Prostate gland (tissue), 2 donors: ENCODE measurements around the gene CCR6. TPM values are rescaled to one million over a fixed set of nuclear protein-coding genes. Genes with fewer than 3 reads are reported as not detected.
"Not testable (repeated sequence)": the region's sequence is repeated elsewhere in the genome, so short reads cannot be mapped to it uniquely, and the experiment has no call there.

Experiments
- DNase-seq: peaks from one replicate; pipeline ENCODE4 v3.0.0-alpha.2; 2019; ENCODE audit warnings: low spot score
- H3K27ac ChIP-seq, 2 donors: fragments of 200-600 bp; sonication (generic); 2 replicates each; pipeline ENCODE4 v1.5.1; 2017 to 2019
- H3K27me3 ChIP-seq: fragments of 200-600 bp; sonication (generic); replicated peaks from 2 replicates; pipeline ENCODE4 v1.5.1; 2019; ENCODE audit not compliant: insufficient read depth
- H3K36me3 ChIP-seq, 2 donors: fragments of 200-600 bp; sonication (generic); 1 replicate in 1 of 2; 2 replicates in 1 of 2; pipeline versions ENCODE4 v1.5.1 to v1.8.1; 2017 to 2019
- H3K4me1 ChIP-seq: fragments of 200-600 bp; sonication (generic); replicated peaks from 2 replicates; pipeline ENCODE4 v1.5.1; 2019
- H3K4me3 ChIP-seq, 2 donors: fragments of 200-600 bp; sonication (generic); 2 replicates each; pipeline ENCODE4 v1.5.1; 2017 to 2019
- H3K9me3 ChIP-seq: fragments of 200-600 bp; sonication (generic); 2 replicates; pipeline ENCODE4 v1.5.1; 2017
- CTCF ChIP-seq, 4 experiments: fragments of 200-600 bp in 2 of 4; fragments of 450-650 bp in 2 of 4; sonication (generic) in 2 of 4; IDR thresholded peaks; 1 replicate in 3 of 4; 2 replicates in 1 of 4; pipeline ENCODE4 v1.5.1; 2016 to 2019; ENCODE audit warnings: antibody characterized with exemption in 4 of 4, mild to moderate bottlenecking in 2 of 4, moderate library complexity in 2 of 4
- POLR2A ChIP-seq: fragments of 450-650 bp; IDR thresholded peaks from one replicate; pipeline ENCODE4 v1.6.1; 2016; ENCODE audit warnings: antibody characterized with exemption, mild to moderate bottlenecking
- POLR2AphosphoS5 ChIP-seq: sonication (generic); formaldehyde crosslinking; IDR thresholded peaks from one replicate; pipeline ENCODE4 v1.6.1; 2017; ENCODE audit warnings: antibody characterized with exemption
- WGBS: methylation state at CpG from one replicate; pipeline ENCODE4 v1.1.5; 2018; 5-methylcytosine and 5-hydroxymethylcytosine counted together
- intact Hi-C: fragments of 100-400 bp; cut with DNase I; formaldehyde crosslinking; loops from one replicate; pipeline ENCODE4 v1.14.2; 2022
- total RNA-seq, 2 donors: library from RNA; depleted of rRNA; stranded (reverse); fragments of >200 nt; gene quantifications; one replicate each; pipeline ENCODE4 v1.1.0, GENCODE V29; 2016

The CCR6 gene
- total RNA-seq, 2 donors from 2014 or later, result not detected

- H3K4me1 ChIP-seq, result no peaks in the 10 kb centered on the region
- no peak overlapping the region for H3K4me3 ChIP-seq
- intact Hi-C loops, result no loop called here
- H3K27me3 ChIP-seq, result peaks cover 7% of the 10 kb centered on the region
- no peak overlapping the region for H3K27ac ChIP-seq
- no peaks in the 10 kb centered on the region for H3K36me3 ChIP-seq
- DNase-seq, result no peak
- 70% methylated on average over 9 of the region's 9 CpGs for WGBS
- no peaks in the 10 kb centered on the region for H3K9me3 ChIP-seq
- TF ChIP-seq CTCF (IDR thresholded peaks at IDR 0.05) (no peak), POLR2A (no peak), POLR2AphosphoS5 (no peak)
Observed at GRCh38 chr6:167163476-167164011, 40.6 kb downstream of the CCR6 start.

- intact Hi-C loops, result no loop called here
- no peak overlapping the region for H3K27ac ChIP-seq
- H3K27me3 ChIP-seq, result peaks cover 7% of the 10 kb centered on the region
- no peak for DNase-seq
- no peaks in the 10 kb centered on the region for H3K36me3 ChIP-seq
- H3K4me1 ChIP-seq, result no peaks in the 10 kb centered on the region
- TF ChIP-seq POLR2A (no peak), POLR2AphosphoS5 (no peak), CTCF (IDR thresholded peaks at IDR 0.05) (no peak)
- WGBS, result 62% methylated on average over 3 of the region's 3 CpGs
- H3K9me3 ChIP-seq, result no peaks in the 10 kb centered on the region
- H3K4me3 ChIP-seq, result no peak overlapping the region
Observed at GRCh38 chr6:167164261-167164660, 41.4 kb downstream of the CCR6 start.

- 82% methylated on average over 2 of the region's 2 CpGs for WGBS
- TF ChIP-seq POLR2AphosphoS5 (no peak), POLR2A (no peak), CTCF (IDR thresholded peaks at IDR 0.05) (no peak)
- H3K27me3 ChIP-seq, result peaks cover 7% of the 10 kb centered on the region
- no peak overlapping the region for H3K4me3 ChIP-seq
- H3K9me3 ChIP-seq, result no peaks in the 10 kb centered on the region
- intact Hi-C loops, result no loop called here
- no peaks in the 10 kb centered on the region for H3K36me3 ChIP-seq
- no peaks in the 10 kb centered on the region for H3K4me1 ChIP-seq
- no peak for DNase-seq
- H3K27ac ChIP-seq, result no peak overlapping the region
Observed at GRCh38 chr6:167165858-167166471, 43.1 kb downstream of the CCR6 start.

- WGBS, result 90% methylated on average over 10 of the region's 10 CpGs
- H3K27ac ChIP-seq, H3K9me3 ChIP-seq, H3K4me3 ChIP-seq, DNase-seq, intact Hi-C loops, H3K27me3 ChIP-seq, H3K4me1 ChIP-seq, H3K36me3 ChIP-seq: not testable (repeated sequence)
Observed at GRCh38 chr6:167167699-167168098, 44.8 kb downstream of the CCR6 start.

GRCh38 chr6:167168296-167168695, 45.4 kb downstream of the CCR6 start:
- H3K4me1 ChIP-seq, H3K27ac ChIP-seq, intact Hi-C loops, H3K36me3 ChIP-seq, H3K27me3 ChIP-seq, H3K4me3 ChIP-seq, DNase-seq, H3K9me3 ChIP-seq: not testable (repeated sequence)
- 79% methylated on average over 16 of the region's 16 CpGs for WGBS

GRCh38 chr6:167169867-167170266, 47.0 kb downstream of the CCR6 start:
- H3K4me3 ChIP-seq, DNase-seq, H3K27ac ChIP-seq, H3K36me3 ChIP-seq, H3K27me3 ChIP-seq, H3K9me3 ChIP-seq, intact Hi-C loops, H3K4me1 ChIP-seq: not testable (repeated sequence)
- WGBS, result 81% methylated on average over 4 of the region's 13 CpGs

GRCh38 chr6:167171300-167171699, 48.4 kb downstream of the CCR6 start:
- intact Hi-C loops, H3K4me1 ChIP-seq, H3K36me3 ChIP-seq, H3K4me3 ChIP-seq, H3K9me3 ChIP-seq, H3K27me3 ChIP-seq, H3K27ac ChIP-seq, DNase-seq: not testable (repeated sequence)
- 91% methylated on average over 11 of the region's 11 CpGs for WGBS

GRCh38 chr6:167172011-167172410, 49.1 kb downstream of the CCR6 start:
- H3K4me3 ChIP-seq, H3K27me3 ChIP-seq, DNase-seq, intact Hi-C loops, H3K27ac ChIP-seq, H3K36me3 ChIP-seq, H3K9me3 ChIP-seq, H3K4me1 ChIP-seq: not testable (repeated sequence)
- 86% methylated on average over 13 of the region's 13 CpGs for WGBS

- H3K27ac ChIP-seq, H3K4me1 ChIP-seq, H3K9me3 ChIP-seq, H3K4me3 ChIP-seq, H3K27me3 ChIP-seq, intact Hi-C loops, H3K36me3 ChIP-seq, DNase-seq: not testable (repeated sequence)
- WGBS, result 80% methylated on average over 1 of the region's 14 CpGs
Observed at GRCh38 chr6:167177271-167177670, 54.4 kb downstream of the CCR6 start.
